HepG2 (cell line): ENCODE data around the gene CST3. TPM values are rescaled to one million over a fixed set of nuclear protein-coding genes. Genes with fewer than 3 reads are reported as not detected.

Experiments used
- ARNT ChIP-seq: fragments of 450-650 bp; IDR thresholded peaks from 2 replicates; pipeline ENCODE4 v1.6.1; 2017
- ATF2 ChIP-seq: sonication (generic); formaldehyde crosslinking; IDR thresholded peaks from 2 replicates; pipeline ENCODE4 v1.4.0; 2020; ENCODE audit warnings: missing genetic modification reagents
- ATM ChIP-seq: fragments of 450-650 bp; IDR thresholded peaks from 2 replicates; pipeline ENCODE4 v1.7.1; 2017; ENCODE audit warnings: mild to moderate bottlenecking, borderline replicate concordance
- FOXO1 ChIP-seq: sonication (generic); formaldehyde crosslinking; IDR thresholded peaks from 2 replicates; pipeline ENCODE4 v1.4.0; 2020; ENCODE audit warnings: missing genetic modification reagents
- FOXP1 ChIP-seq, 2 experiments: fragments of 450-650 bp in 1 of 2; IDR thresholded peaks; 2 replicates each; pipeline ENCODE4 v1.6.1; 2017 to 2018; ENCODE audit warnings: antibody characterized with exemption in 1 of 2
- HMG20A ChIP-seq: IDR thresholded peaks from 2 replicates; pipeline ENCODE4 v1.6.1; 2016; ENCODE audit warnings: borderline replicate concordance
- IRF2 ChIP-seq: IDR thresholded peaks from 2 replicates; pipeline ENCODE4 v1.6.1; 2018; ENCODE audit warnings: missing genetic modification reagents, missing compliant biosample characterization
- MAFF ChIP-seq: IDR thresholded peaks from 2 replicates; pipeline ENCODE4 v1.6.1; 2011; ENCODE audit warnings: low read depth, low read length, improper control_type of control experiment
- MED13 ChIP-seq: sonication (generic); formaldehyde crosslinking; IDR thresholded peaks from 2 replicates; pipeline ENCODE4 v1.5.0; 2020; ENCODE audit warnings: missing genetic modification reagents
- NFATC3 ChIP-seq: sonication (generic); formaldehyde crosslinking; IDR thresholded peaks from 2 replicates; pipeline ENCODE4 v1.5.1; 2020; ENCODE audit warnings: mild to moderate bottlenecking, missing genetic modification reagents
- NFYB ChIP-seq: sonication (generic); formaldehyde crosslinking; IDR thresholded peaks from 2 replicates; pipeline ENCODE4 v1.4.0; 2020; ENCODE audit warnings: missing genetic modification reagents
- NR2F1 ChIP-seq, 2 experiments: fragments of 450-650 bp in 1 of 2; formaldehyde crosslinking in 1 of 2; IDR thresholded peaks; 2 replicates each; pipeline versions ENCODE4 v1.5.0 to v1.6.1; 2016 to 2020; ENCODE audit warnings: mild to moderate bottlenecking in 1 of 2, missing compliant biosample characterization in 1 of 2, missing genetic modification reagents in 1 of 2, moderate library complexity in 1 of 2
- POLR2AphosphoS5 ChIP-seq: IDR thresholded peaks from 2 replicates; pipeline ENCODE4 v1.6.1; 2012; ENCODE audit warnings: low read depth, low read length
- TAF15 ChIP-seq: fragments of 200-400 bp; formaldehyde crosslinking; IDR thresholded peaks from one replicate; pipeline ENCODE4 v1.6.1; 2018; ENCODE audit warnings: mild to moderate bottlenecking, low read depth, low read length; ENCODE audit not compliant: poor library complexity, severe bottlenecking
- TBX3 ChIP-seq: fragments of 450-650 bp; IDR thresholded peaks from 2 replicates; pipeline ENCODE4 v1.6.1; 2017; ENCODE audit warnings: antibody characterized with exemption, mild to moderate bottlenecking, inconsistent platforms, borderline replicate concordance
- TFDP2 ChIP-seq: sonication (generic); formaldehyde crosslinking; IDR thresholded peaks from 2 replicates; pipeline ENCODE4 v1.4.0; 2020; ENCODE audit warnings: missing genetic modification reagents
- TRIM22 ChIP-seq: fragments of 450-650 bp; IDR thresholded peaks from 2 replicates; pipeline ENCODE4 v1.6.1; 2017
- ZNF207 ChIP-seq: fragments of 450-650 bp; IDR thresholded peaks from 2 replicates; pipeline ENCODE4 v1.6.1; 2016; ENCODE audit warnings: antibody characterized with exemption, borderline replicate concordance
- ZNF251 ChIP-seq: sonication (generic); formaldehyde crosslinking; IDR thresholded peaks from 2 replicates; pipeline ENCODE4 v1.9.0; 2021; ENCODE audit warnings: mild to moderate bottlenecking, missing genetic modification reagents
- ZNF280D ChIP-seq: sonication (generic); formaldehyde crosslinking; IDR thresholded peaks from 2 replicates; pipeline ENCODE4 v1.5.1; 2020; ENCODE audit warnings: mild to moderate bottlenecking, missing genetic modification reagents
- ZNF282 ChIP-seq: fragments of 450-650 bp; IDR thresholded peaks from 2 replicates; pipeline ENCODE4 v1.6.1; 2018; ENCODE audit not compliant: partially characterized antibody
- ZNF296 ChIP-seq: sonication (generic); formaldehyde crosslinking; conservative IDR thresholded peaks from 2 replicates; pipeline ENCODE4 v1.5.0; 2020; ENCODE audit warnings: mild to moderate bottlenecking, missing genetic modification reagents
- ZNF3 ChIP-seq: IDR thresholded peaks from 2 replicates; pipeline ENCODE4 v1.7.0; 2017; ENCODE audit warnings: inconsistent platforms
- ZNF34 ChIP-seq: sonication (generic); formaldehyde crosslinking; IDR thresholded peaks from 2 replicates; pipeline ENCODE4 v1.4.0; 2020; ENCODE audit warnings: mild to moderate bottlenecking, missing genetic modification reagents, borderline replicate concordance
- ZNF460 ChIP-seq: sonication (generic); formaldehyde crosslinking; IDR thresholded peaks from 2 replicates; pipeline ENCODE4 v1.5.1; 2020; ENCODE audit warnings: missing genetic modification reagents, mild to moderate bottlenecking, borderline replicate concordance
- ZNF878 ChIP-seq: sonication (generic); formaldehyde crosslinking; IDR thresholded peaks from 2 replicates; pipeline ENCODE4 v1.8.1; 2023; ENCODE audit warnings: mild to moderate bottlenecking, missing genetic modification reagents, moderate library complexity
- ZSCAN20 ChIP-seq: sonication (generic); formaldehyde crosslinking; IDR thresholded peaks from 2 replicates; pipeline ENCODE4 v1.4.0; 2020; ENCODE audit warnings: missing genetic modification reagents, mild to moderate bottlenecking, borderline replicate concordance
- polyA plus RNA-seq, 8 experiments: library from polyadenylated mRNA; depleted of rRNA in 3 of 8; stranded (reverse) in 7 of 8; unstranded in 1 of 8; fragments of >200 nt; fragmentation: Illumina TruSeq in 4 of 8; extraction: Trizol in 4 of 8; gene quantifications; 2 replicates each; pipeline versions ENCODE4 v1.2.1 to v1.2.3, GENCODE V29; 2011 to 2016; ENCODE audit warnings: low read depth in 4 of 8, missing spikeins in 1 of 8, mixed read lengths in 1 of 8; ENCODE audit not compliant: insufficient read depth in 1 of 8
- total RNA-seq, 5 experiments: library from RNA; depleted of rRNA; stranded (reverse); fragments of >200 nt; fragmentation: Illumina TruSeq; extraction: Trizol; gene quantifications; 2 replicates each; pipeline ENCODE4 v1.2.3, GENCODE V29; 2016; ENCODE audit warnings: low read depth in 1 of 5

Gene CST3
- total and polyA plus RNA-seq, 2 of the 13 experiments (the other 11 are each of a cell fraction or from before 2014, with no cell fraction given) = 690 to 1,005 TPM

DNA sequence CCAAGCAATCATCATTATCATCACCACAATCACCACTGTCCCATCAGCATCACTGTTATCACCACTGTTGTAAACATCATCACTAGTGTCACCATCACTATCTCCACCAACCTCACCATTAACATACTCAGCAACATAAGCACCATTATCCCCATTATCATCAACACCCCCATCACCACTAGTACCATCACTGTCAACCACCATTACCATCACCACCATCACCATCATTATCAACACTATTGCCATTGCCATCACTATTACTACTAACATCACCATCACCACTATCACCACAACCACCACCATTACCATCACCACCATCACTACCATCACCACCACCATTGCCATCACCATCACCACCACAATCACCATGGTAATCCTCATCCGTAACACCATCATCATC is 31.6 kb upstream of the CST3 start (continued):
- TF ChIP-seq ATM (peak; percentile 59; the same call in 1 of the 2 replicates), ZSCAN20 (CRISPR knock-in tag) (no peak), ZNF282 (peak; percentile 69), TAF15 (no peak), ATF2 (CRISPR knock-in tag) (no peak), HMG20A (no peak), NFYB (CRISPR knock-in tag) (no peak), ZNF280D (CRISPR knock-in tag) (no peak), IRF2 (CRISPR knock-in tag) (no peak), ZNF34 (CRISPR knock-in tag) (no peak), MAFF (no peak), FOXP1 (IDR thresholded peaks at IDR 0.05) (no peak; the same call in 1 of the 2 replicates), FOXP1 (CRISPR knock-in tag; IDR thresholded peaks at IDR 0.05) (no peak), TBX3 (0 out of 2 replicates have a peak, but pooled peaks have one; percentile 5), POLR2AphosphoS5 (no peak), MED13 (CRISPR knock-in tag) (no peak), TRIM22 (peak; percentile 75), NFATC3 (CRISPR knock-in tag) (no peak), ZNF251 (no peak), FOXO1 (CRISPR knock-in tag) (no peak), TFDP2 (no peak), ZNF296 (CRISPR knock-in tag) (no peak), ZNF878 (CRISPR knock-in tag) (no peak), NR2F1 (CRISPR knock-in tag; IDR thresholded peaks at IDR 0.05) (no peak), ZNF3 (CRISPR knock-in tag) (no peak), ARNT (0 out of 2 replicates have a peak, but pooled peaks have one; percentile 18), ZNF207 (peak; percentile 75; the same call in 1 of the 2 replicates), ZNF460 (no peak)
